NT2/D1 (cell line): ENCODE results near the gene PRDM7.

Source experiments
- DNase-seq: peaks from one replicate; pipeline ENCODE4 v3.0.0-alpha.2; 2011; ENCODE audit warnings: low read depth, low spot score
- H3K27me3 ChIP-seq: 2 replicates; pipeline ENCODE4 v1.6.0; 2011; ENCODE audit warnings: mild to moderate bottlenecking; ENCODE audit not compliant: insufficient read length, insufficient read depth
- H3K36me3 ChIP-seq: 2 replicates; pipeline ENCODE4 v1.6.1; 2011; ENCODE audit warnings: mild to moderate bottlenecking, low read length, mixed read lengths; ENCODE audit not compliant: insufficient read depth, insufficient read length
- H3K4me1 ChIP-seq: 2 replicates; pipeline ENCODE4 v1.5.1; 2011; ENCODE audit not compliant: insufficient read depth, insufficient read length
- H3K4me3 ChIP-seq: 2 replicates; pipeline ENCODE4 v1.5.1; 2011; ENCODE audit warnings: low read depth; ENCODE audit not compliant: insufficient read length
- H3K9ac ChIP-seq: 2 replicates; pipeline ENCODE4 v1.6.0; 2011; ENCODE audit warnings: low read depth; ENCODE audit not compliant: insufficient read length
- H3K9me3 ChIP-seq: 2 replicates; pipeline ENCODE4 v1.5.1; 2011; ENCODE audit warnings: mild to moderate bottlenecking, low read length; ENCODE audit not compliant: insufficient read depth
- SUZ12 ChIP-seq: IDR thresholded peaks from 2 replicates; pipeline ENCODE4 v1.6.1; 2011; ENCODE audit not compliant: insufficient read length, insufficient read depth; ENCODE audit errors: extremely low read depth
- YY1 ChIP-seq: IDR thresholded peaks from 2 replicates; pipeline ENCODE4 v1.6.1; 2011; ENCODE audit not compliant: insufficient read length, insufficient read depth
- ZNF274 ChIP-seq: IDR thresholded peaks from 2 replicates; pipeline ENCODE4 v1.6.1; 2011; ENCODE audit warnings: mild to moderate bottlenecking, low read depth, low read length

The PRDM7 gene

DNA sequence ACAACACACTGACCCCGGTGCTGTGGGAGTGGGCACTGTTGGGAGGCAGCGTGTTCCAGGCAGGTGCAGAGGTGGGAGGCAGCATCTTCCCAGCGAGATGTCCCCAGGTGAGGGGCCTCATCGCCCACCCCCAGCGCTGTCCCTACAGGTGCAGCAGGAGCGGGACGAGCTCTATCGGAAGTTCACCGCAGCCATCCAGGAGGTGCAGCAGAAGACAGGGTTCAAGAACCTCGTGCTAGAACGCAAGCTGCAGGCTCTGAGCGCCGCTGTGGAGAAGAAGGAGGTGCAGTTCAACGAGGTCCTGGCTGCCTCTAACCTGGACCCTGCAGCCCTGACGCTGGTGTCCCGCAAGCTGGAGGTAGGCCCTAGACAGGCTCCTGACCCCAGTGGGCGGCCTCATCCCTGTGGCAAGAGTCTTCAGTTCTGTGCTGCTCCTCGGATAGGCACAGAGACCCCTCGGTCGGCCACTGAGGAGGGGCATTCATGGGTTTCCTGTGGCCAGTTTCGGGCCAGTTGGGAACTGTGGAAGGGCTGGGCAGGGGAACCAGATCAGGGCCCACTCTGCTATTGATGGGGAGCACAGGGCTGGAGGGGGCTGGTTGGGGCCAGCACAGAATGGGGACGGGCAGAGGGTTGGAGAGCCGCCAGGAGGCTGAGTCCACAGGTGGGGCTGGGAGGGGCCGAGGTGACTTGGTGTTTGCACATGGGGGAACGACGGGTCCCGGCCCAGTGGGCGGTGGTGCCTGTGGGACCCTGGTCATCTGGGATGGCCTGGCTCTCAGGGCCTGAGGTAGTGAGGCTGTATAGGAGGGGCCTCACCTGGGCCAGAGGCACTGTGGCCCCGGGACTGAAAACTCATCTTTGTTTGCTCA lies 36.7 kb downstream of the PRDM7 start:
- Histone ChIP-seq H3K36me3 (peaks cover 82% of the 10 kb centered on the region), H3K9me3 (no peaks in the 10 kb centered on the region), H3K9ac (no peak overlapping the region), H3K4me3 (no peak overlapping the region), H3K27me3 (no peaks in the 10 kb centered on the region), H3K4me1 (peaks cover 10% of the 10 kb centered on the region)
- no peak for DNase-seq
- no peak for TF ChIP-seq YY1
- no peak for TF ChIP-seq ZNF274
- no peak for TF ChIP-seq SUZ12

DNA sequence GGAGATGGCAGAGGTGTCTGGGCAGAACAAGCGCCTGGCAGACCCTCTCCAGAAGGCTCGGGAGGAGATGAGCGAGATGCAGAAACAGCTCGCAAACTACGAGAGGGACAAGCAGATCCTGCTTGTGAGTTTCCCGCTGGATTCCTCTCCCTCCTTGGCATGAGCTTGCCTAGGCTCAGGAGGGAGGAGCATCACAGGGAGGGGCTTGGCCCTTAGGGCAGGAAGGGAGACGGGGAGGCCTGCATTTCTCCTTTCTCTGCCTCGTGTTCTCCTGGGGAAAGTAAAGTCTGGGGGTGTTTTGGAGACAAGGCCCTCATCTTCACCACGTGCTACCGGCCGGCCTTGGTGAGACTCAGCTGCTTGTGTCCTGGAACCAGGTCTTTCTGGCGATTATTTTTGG lies 39.9 kb downstream of the PRDM7 start:
- TF ChIP-seq SUZ12: no peak
- TF ChIP-seq YY1: no peak
- no peak for TF ChIP-seq ZNF274
- Histone ChIP-seq H3K27me3 (no peaks in the 10 kb centered on the region), H3K4me3 (no peak overlapping the region), H3K36me3 (peaks cover 82% of the 10 kb centered on the region), H3K9me3 (no peaks in the 10 kb centered on the region), H3K9ac (no peak overlapping the region), H3K4me1 (peaks cover 7% of the 10 kb centered on the region)
- no peak for DNase-seq

DNA sequence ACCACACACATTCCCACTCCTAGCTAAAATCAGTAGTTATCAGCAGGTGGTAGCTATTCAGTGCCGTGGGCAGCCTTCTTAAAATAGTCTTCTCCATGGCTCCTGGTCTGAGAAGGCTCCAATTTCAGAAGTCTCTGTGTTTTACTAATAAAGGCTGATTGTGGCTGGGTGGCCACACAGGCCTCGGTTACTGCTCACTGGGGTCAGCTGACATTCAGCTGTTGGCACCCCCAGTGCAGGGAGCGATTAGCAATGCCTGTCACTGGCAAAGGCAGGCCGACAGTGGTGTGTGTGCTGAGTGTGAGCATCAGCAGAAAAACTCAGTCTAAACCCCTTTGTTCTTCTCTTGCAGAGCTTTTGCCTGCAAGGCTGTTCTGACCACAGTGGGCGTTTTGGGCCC lies 41.2 kb downstream of the PRDM7 start:
- Histone ChIP-seq H3K9ac (no peak overlapping the region), H3K27me3 (no peaks in the 10 kb centered on the region), H3K4me1 (peaks cover 7% of the 10 kb centered on the region), H3K36me3 (peaks cover 86% of the 10 kb centered on the region), H3K4me3 (no peak overlapping the region), H3K9me3 (no peaks in the 10 kb centered on the region)
- no peak for TF ChIP-seq SUZ12
- TF ChIP-seq ZNF274: no peak
- no peak for TF ChIP-seq YY1
- DNase-seq: no peak

DNA sequence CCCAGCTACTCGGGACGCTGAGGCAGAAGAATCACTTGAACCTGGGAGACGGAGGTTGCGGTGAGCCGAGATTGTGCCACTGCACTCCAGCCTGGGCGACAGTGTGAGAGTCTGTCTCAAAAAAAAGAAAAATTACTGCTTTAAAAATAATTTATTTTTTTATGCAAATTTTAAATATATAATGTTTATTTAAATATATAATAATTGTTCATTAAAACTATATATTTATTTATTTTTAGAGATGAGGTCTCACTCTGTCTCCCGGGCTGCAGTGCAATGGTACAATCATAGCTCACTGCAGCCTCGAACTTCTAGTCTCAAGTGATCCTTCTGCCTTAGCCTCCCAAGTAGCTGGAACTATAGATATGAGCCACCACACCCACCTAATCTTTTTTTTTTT lies 42.6 kb downstream of the PRDM7 start:
- Histone ChIP-seq H3K27me3 (no peaks in the 10 kb centered on the region), H3K9ac (no peak overlapping the region), H3K4me1 (peaks cover 9% of the 10 kb centered on the region), H3K9me3 (no peaks in the 10 kb centered on the region), H3K4me3 (no peak overlapping the region), H3K36me3 (peaks cover 77% of the 10 kb centered on the region)
- TF ChIP-seq SUZ12 (no peak), ZNF274 (no peak), YY1 (no peak)
- no peak for DNase-seq

DNA sequence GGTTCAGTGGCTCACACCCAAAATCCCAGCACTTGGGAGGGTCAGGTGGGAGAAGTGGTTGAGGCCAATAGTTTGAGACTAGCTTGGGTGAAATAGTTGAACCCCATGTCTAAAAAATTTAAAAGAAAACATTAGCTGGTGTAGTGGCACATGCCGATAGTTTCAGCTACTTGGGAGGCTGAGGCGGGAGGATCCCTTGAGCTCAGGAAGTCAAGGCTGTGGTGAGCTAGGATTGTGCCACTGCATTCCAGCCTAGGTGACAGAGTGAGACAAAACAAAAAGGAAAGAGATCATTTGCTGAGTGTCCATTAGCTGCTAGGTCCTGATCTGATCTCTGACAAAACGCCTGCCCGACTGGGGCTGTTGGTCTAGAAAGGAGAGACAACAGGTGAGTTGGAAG lies 43.7 kb downstream of the PRDM7 start:
- Histone ChIP-seq H3K4me1 (peaks cover 12% of the 10 kb centered on the region), H3K9me3 (no peaks in the 10 kb centered on the region), H3K36me3 (peaks cover 79% of the 10 kb centered on the region), H3K27me3 (no peaks in the 10 kb centered on the region), H3K9ac (no peak overlapping the region), H3K4me3 (no peak overlapping the region)
- TF ChIP-seq SUZ12 (no peak), YY1 (no peak), ZNF274 (no peak)
- no peak for DNase-seq

DNA sequence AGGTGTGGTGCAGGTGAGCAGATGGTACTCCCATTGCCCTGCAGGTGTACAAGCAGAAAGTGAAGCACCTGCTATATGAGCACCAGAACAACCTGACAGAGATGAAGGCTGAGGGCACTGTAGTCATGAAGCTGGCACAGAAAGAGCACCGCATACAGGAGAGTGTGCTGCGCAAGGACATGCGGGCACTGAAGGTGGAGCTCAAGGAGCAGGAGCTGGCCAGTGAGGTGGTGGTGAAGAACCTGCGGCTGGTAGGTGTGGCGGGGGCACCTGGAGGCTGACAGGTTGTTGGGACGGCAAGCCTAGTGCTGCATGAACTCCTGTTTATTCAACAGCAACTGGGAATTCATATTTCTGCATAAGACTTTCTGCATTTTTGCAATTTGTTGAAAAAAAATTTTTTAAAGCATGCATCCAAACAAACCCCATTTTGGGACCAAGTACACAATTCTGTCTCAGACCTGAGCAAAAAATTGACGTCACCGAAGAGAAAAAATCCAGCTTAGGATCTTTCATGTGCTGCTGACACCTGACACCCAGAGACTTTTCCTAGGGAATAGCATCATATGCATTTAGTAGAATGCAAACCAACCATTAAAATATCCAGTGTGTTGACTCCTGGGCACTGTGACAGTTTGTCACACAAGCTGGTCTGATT lies 44.3 kb downstream of the PRDM7 start:
- no peak for DNase-seq
- Histone ChIP-seq H3K4me3 (no peak overlapping the region), H3K27me3 (no peaks in the 10 kb centered on the region), H3K9me3 (no peaks in the 10 kb centered on the region), H3K4me1 (peaks cover 12% of the 10 kb centered on the region), H3K36me3 (peaks cover 73% of the 10 kb centered on the region), H3K9ac (no peak overlapping the region)
- no peak for TF ChIP-seq SUZ12
- no peak for TF ChIP-seq ZNF274
- no peak for TF ChIP-seq YY1

DNA sequence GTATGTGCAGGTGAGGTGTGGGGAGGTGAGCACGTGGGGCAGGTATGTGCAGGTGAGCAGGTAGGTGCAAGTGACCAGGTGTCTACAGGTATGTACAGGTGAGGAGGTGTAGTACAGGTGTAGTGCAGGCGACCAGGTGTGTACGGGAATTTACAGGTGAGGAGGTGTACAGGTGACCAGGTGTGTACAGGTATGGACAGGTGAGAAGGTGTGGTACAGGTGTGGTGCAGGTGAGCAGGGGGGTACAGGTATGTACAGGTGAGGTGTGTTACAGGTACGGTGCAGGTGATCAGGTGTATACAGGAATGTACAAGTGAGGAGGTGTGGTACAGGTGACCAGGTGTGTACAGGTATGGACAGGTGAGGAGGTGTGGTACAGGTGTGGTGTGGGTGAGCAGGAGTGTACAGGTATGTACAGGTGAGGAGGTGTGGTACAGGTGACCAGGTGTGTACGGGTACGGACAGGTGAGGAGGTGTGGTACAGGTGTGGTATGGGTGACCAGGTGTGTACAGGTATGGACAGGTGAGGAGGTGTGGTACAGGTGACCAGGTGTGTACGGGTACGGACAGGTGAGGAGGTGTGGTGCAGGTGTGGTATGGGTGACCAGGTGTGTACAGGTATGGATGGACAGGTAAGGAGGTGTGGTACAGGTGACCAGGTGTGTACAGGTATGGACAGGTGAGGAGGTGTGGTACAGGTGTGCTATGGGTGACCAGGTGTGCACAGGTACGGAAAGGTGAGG lies 45.0 kb downstream of the PRDM7 start:
- H3K27me3 ChIP-seq: no peaks in the 10 kb centered on the region
- peaks cover 66% of the 10 kb centered on the region for H3K36me3 ChIP-seq
- DNase-seq: no peak
- TF ChIP-seq SUZ12 (no peak), ZNF274 (no peak), YY1 (no peak)
- no peak overlapping the region for H3K4me3 ChIP-seq
- H3K9ac ChIP-seq: no peak overlapping the region
- peaks cover 12% of the 10 kb centered on the region for H3K4me1 ChIP-seq
- H3K9me3 ChIP-seq: no peaks in the 10 kb centered on the region
